ENCODE measurements around the gene BICD1.

DNA sequence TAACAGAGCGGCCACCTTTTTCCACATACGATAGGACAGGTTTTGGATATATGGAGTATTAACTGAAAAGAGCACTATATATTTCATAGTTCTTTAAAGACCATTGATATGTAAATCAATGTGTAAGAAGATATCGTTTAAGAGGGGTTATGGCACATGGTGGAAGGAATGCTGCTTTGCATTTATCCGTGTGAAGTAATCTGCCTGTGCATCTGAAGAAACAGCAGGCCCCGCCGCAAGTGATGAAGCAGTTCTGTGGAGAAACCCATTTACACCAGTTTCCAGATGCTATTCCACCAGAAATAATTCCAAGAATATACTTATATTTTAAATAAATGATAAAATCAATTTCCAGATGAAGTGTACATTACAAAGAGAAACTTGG is 72.4 kb downstream of the BICD1 start:
- TF ChIP-seq ZNF549 (CRISPR knock-in tag; IDR thresholded peaks at IDR 0.05) (no peak), RELA (CRISPR knock-in tag; IDR thresholded peaks at IDR 0.05) (no peak), ZNF263 (CRISPR knock-in tag; IDR thresholded peaks at IDR 0.05) (no peak), POLR2A (IDR thresholded peaks at IDR 0.05; ENCODE audit: insufficient read depth in 1 of 2, low read depth in 2 of 2, low read length in 2 of 2) (no peak), ZNF124 (CRISPR knock-in tag; IDR thresholded peaks at IDR 0.05) (no peak), ZNF292 (CRISPR knock-in tag; IDR thresholded peaks at IDR 0.05; ENCODE audit: borderline replicate concordance, low read depth) (no peak), MAFF (IDR thresholded peaks at IDR 0.05; ENCODE audit: low read depth, low read length) (no peak)
- TF ChIP-seq, protein P1, sequence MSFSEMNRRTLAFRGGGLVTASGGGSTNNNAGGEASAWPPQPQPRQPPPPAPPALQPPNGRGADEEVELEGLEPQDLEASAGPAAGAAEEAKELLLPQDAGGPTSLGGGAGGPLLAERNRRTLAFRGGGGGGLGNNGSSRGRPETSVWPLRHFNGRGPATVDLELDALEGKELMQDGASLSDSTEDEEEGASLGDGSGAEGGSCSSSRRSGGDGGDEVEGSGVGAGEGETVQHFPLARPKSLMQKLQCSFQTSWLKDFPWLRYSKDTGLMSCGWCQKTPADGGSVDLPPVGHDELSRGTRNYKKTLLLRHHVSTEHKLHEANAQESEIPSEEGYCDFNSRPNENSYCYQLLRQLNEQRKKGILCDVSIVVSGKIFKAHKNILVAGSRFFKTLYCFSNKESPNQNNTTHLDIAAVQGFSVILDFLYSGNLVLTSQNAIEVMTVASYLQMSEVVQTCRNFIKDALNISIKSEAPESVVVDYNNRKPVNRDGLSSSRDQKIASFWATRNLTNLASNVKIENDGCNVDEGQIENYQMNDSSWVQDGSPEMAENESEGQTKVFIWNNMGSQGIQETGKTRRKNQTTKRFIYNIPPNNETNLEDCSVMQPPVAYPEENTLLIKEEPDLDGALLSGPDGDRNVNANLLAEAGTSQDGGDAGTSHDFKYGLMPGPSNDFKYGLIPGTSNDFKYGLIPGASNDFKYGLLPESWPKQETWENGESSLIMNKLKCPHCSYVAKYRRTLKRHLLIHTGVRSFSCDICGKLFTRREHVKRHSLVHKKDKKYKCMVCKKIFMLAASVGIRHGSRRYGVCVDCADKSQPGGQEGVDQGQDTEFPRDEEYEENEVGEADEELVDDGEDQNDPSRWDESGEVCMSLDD (CRISPR knock-in tag; IDR thresholded peaks at IDR 0.05; ENCODE audit: borderline replicate concordance), result no peak
- TF ChIP-seq, protein P2, sequence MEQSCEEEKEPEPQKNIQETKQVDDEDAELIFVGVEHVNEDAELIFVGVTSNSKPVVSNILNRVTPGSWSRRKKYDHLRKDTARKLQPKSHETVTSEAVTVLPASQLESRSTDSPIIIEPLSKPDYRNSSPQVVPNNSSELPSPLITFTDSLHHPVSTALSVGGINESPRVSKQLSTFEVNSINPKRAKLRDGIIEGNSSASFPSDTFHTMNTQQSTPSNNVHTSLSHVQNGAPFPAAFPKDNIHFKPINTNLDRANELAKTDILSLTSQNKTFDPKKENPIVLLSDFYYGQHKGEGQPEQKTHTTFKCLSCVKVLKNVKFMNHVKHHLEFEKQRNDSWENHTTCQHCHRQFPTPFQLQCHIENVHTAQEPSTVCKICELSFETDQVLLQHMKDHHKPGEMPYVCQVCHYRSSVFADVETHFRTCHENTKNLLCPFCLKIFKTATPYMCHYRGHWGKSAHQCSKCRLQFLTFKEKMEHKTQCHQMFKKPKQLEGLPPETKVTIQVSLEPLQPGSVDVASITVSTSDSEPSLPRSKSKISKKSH (CRISPR knock-in tag; IDR thresholded peaks at IDR 0.05; ENCODE audit: borderline replicate concordance), result no peak

Data from HepG2 (cell line).